ENCODE data around the gene KAZN.

KAZN gene

DNA sequence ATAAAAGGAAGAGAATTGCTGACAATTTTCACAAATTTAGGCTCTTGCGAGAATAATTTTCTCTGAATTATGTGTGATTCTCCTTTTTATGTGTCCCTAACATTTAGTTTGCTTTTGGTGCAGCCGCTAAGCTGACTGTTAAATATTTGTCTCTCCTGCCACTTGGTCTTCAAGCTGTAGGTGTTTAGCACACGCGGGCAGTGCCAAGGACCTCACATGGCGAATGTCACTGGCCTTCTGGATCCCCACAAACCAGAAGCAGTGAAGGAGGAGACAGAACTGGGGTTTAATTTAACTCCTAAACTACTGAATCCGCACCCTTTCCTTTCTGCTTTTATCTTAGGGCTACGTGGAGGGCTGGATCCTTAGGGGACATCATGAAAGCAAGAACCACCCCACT, 120.0 kb downstream of the KAZN start:
- no peak for DNase-seq

DNA sequence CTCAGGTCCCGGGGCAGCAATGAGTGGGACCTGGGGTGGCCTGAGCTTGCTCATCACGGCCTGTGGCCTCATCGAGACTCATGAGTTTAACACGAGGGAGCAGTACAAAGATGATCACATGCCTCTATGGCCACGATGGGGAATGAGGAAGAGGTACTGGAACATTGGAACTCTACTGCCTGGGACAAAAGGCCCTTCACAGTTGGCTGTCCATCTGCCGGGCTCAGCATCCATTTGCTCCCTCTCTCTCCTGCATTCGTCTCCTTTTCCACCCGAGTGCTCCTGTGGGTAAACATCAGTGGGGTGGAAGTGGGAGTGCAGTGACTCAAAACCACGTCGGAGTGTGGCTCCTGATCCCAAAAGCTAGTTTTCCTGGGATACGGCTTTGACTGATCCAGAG, 124.9 kb downstream of the KAZN start:
- no peak for DNase-seq

DNA sequence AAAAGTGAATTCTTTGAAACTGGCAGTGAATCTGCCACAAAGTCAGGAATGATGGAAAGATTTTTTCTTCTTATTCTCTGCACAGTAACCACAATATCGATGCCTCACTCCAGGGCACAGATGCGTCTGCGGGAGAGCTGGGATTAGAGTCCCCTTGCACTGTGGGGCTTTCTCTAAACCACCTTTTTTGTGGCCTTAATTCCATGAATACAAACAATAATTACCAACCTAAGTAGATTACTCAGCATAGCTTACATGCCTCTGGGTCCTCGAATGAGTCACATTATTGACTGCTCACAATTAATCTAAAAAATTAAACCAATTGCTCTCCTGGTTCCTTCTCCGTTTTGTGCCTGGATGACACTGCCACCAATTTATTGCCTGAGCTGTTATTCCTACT, 125.8 kb downstream of the KAZN start:
- DNase-seq = no peak

DNA sequence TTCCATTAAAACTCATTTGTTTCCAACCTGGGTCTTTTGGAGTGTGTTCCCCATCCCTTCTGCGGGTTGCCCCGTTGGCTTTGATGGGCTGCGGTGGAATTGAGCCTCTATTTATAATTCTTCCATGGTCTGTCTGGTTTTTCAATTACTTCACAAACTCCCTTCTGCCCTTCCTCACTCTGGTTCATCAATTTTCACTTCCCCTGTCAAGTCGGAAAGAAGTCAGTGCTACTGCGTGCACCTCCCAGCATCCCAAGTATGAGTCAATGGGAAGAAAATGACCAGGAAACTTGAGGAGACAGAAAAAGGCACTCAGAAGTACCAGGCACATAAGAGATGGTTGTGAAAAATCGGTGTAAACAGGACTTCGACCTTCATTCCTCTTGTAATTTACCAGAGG, 126.2 kb downstream of the KAZN start:
- DNase-seq = no peak

DNA sequence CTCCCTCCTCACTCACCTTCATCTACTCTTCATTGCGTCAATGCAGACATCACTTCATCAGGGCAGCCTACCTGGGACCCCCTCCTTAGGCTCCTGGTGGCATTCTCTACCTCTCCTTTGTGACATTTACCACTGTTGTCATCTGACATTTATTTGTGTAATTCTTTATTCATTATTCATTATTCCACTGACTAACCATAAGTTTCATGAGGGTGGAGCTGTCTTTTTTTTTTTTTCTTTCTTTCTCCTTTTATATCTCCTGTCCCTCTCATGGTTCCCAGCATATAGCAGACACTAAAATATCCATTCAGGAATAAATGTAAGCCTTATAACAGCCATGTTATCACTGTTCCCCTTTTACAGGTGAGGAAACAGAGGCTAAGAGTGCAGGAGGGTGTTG, 126.8 kb downstream of the KAZN start:
- no peak for DNase-seq

DNA sequence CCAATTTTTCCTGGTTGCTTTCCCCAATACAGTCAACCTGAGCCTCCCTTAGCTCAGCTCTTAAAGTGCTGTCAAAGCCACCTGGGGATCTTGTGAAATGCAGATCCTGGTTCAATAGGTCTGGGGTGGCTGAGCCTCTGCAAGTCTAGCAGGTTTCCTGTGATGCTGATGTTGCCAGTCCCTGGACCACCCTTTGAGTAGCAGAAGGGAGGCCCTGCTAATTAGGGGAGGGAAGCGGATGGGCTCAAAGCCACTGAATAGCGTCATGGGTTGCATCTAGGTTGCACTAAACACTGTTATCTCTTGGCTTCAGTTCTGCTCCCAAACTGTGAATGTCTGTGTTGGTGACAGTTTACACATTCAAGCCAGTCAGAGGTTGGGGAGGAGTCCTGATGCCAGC, 127.2 kb downstream of the KAZN start:
- no peak for DNase-seq

DNA sequence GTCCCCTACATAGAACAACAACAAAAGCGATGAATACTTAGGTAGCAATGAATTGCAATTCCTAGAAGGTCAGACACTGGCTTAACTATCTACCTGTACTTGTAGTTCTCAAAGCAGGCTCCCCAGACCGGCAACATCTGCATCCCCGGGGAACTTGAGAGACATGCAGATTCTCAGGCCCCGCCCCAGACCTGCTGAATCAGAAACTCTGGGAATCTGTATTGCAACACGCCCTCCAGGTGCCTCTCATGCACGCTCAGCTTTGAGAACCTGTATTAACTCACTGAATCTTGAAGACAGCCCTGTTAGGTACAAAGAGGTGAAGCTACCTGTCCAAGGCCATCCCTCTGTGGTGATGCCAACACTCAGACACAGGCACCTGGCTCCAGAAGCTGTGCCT, 128.1 kb downstream of the KAZN start:
- no peak for DNase-seq

DNA sequence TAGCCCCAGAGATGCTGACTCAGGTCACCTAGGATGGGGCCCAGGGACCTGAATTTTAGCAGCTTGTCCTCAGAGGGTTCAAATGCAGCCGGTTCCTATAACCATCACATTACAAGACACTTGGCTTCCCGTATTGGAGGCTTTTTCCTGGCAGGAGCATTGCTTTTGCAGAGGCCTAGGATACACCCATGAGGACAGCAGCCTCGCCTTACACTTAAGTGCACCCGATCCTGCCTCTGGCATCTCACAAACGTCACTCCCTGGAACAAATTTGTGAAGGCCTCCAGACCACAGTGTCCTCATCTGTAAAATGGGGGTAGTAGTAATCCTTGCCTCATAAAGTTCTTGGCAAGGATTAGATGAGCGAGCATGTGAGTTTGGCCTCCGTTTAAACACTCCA, 130.0 kb downstream of the KAZN start:
- DNase-seq = no peak

DNA sequence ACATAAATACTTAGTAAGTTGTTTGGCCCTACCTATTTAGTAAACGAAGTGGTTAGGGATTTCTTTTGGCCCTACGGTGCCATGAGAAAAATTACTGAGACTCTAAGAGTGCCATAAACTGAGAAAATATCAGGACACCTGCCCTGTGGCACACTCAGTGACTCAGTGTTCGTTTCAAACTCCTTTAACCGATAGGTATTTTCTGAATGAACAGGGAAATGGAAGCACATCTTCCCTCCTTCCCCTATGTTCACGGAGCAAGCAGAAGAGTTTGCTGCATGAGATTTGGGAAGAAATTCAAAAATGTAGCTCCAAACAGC, 134.2 kb downstream of the KAZN start:
- no peak for DNase-seq

DNA sequence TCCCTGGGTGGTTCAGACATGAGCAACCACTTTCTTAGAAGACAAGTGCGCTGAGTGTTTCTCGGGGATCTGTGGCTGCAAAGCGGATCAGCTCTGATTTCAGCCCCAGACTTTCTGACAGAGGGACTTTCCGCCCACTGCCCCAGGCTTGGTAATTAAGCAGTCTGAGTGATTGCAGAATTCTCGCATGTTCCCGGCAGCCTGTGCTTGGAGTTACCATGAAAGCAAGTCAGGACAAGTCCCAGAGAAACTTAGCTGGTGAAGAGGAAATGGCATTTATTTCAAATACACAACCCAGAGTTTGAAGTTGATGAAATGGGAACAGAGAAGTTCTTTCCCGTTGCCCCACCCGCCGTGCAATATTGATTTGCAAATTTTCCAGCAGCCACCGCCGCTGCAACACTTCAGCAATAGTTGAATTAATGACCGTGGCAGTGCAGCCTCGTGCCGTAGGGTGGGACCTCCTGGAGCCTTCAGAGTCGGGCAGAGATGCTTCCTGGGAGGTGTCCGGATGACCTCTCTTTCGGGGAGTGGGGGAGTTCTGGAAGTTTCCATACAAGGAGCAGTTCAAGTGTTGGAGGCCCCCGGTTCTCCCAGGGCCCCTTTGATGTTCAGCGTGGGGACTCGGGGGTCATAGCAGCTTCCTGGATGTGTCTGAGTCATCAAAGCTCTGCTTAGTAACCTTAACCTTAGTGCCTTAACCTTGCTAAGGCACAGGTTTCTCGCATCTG, 134.7 kb downstream of the KAZN start:
- DNase-seq = peak; percentile 49

DNA sequence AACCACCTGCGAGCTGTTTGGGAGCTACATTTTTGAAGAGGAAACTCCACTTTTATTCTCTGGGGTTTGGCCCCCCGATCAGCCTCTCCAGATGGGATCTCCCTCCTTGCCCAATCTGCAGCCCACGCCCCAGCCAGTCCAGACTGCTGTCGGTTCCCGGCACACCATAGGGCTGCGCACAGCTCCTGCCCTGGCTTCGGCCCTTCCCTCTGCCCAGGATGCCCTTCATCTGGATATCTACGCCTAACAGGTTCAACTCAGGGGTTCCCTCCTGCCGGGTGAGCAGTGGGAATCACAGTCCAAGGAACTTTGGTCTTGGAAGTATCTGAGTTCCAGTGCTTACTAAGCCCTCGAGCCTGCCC, 135.3 kb downstream of the KAZN start:
- DNase-seq = no peak

DNA sequence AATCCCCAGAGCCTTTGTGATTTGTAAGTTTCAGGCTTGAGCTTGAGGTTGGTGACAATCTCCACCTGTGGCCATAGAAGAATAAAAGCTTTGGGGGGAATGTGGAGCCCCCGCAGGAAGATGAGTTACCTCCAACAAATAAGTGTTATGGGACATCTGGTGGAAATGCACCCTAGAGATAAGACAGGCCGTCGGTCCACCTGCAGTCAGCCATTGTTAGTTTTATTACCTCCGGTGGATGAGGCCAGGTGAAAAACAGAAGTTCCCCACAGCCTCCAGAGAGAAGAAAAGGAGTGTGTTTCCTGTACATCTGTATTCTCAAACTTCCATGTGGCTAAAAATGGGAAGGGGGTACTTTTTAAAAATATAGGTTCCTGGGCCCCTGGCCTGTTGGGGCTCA, 137.4 kb downstream of the KAZN start:
- DNase-seq = no peak

DNA sequence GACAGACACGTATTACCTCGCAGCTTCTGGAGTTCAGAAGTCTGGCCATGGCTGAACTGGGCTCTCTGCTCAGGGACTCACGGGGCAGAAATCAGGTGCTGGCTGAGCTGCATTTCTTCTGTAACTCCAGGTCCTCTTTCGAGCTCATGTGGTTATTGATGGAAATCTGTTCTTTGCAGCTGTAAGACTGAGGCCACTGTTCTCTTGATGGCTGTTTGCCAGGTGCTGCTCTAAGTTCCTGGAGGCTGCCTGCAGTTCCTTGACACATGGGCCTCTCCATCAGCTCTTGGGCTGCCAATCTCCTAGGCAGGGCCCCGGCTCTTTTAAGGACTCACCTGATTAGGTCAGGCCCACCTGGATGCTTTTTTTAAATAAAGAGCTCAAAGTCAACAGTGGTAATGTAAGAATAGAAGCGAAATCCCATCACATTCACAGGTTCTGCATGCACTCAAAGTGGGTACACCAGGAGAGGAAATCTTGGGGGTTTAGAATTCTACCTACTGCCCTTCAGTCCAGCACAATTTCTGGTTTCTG, 139.1 kb downstream of the KAZN start:
- DNase-seq = no peak

DNA sequence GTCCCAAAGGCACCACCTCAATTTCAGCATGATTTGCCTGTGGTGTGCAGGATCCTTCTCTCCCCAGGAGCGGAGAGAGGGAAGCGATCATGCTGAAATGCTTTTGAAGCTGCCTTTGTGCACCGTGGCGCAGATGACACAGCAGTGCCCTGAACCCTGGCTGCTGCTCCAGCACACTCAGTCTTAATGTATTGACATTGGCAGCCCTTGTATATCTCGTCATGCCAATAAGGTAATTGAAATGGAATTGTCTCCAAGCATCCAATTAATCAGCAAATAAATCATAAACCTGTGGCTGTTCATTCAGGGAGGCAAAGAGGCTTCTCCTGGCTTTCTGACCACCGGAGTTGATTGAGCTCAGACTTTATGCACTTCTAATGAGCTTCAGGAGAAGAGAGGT, 139.8 kb downstream of the KAZN start:
- no peak for DNase-seq

DNA sequence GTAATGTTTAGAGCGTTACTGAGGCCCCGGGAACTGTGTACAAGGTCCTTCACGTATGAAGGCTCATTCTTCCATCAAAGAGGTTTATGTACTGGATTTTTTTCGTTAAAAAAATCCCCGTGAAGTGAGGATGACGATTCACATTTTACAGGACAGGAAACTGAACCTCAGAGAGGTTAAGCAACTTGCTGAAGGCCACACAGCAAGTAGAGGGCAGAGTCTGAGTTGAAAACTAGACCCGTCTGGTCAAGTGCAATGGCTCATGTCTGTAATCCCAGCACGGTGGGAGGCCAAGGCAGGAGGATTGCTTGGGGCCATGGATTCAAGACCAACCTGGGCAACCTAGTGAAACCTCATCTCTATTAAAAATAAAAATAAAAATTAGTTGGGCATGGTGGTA, 140.2 kb downstream of the KAZN start:
- no peak for DNase-seq

DNA sequence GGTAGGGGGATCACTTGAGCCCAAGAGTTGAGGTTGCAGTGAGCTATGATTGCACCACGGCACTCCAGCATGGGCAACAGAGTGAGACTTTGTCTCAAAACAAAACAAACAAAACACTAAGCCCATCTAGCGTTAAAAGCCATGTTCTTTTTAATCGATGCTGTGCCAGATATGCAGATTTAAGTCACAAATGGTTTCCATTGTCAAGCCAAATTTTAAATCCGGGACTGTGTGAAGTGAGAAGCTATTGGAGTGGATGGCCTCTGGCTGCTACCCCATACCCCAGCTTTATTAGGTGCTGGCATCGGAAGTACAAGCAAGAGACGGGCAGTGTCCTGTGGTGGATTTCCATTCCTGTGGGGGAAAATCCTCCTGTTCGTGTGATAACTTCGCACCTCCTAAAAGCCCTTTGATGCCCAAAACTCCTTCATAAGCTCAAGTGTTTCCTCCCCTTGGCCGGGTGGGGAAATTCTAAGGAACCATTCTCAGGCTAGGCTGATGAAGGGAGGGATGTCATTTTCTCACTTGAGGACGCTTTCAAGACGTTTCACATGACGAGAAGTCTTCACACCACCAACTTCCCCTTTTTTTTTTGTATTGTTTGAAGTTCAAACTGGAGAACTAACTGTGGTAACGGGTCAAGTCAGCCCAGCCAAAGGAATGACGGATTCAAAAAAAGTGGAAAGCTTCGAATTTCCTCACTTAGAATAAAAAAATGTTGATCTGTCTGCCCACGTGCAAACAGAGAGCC, 140.8 kb downstream of the KAZN start:
- no peak for DNase-seq

DNA sequence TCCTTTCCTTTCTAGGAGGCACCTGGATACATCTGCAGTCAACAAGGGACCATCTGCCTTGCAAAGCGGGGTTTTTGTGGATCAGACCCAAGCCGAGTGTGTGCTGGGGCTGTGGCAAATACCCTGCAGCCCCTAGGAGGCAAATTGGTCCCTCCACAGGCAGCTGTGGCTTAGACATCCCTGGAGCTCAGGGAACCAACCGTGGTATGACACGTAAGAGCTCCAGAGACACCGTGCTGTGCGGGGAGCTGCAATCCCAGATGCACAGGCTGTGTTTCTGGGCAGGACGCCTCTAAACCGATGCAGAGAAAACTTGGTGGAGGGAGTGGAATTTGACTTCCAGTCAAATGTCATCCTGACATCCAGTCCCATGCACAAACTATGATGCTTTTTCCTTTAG, 141.5 kb downstream of the KAZN start:
- no peak for DNase-seq

DNA sequence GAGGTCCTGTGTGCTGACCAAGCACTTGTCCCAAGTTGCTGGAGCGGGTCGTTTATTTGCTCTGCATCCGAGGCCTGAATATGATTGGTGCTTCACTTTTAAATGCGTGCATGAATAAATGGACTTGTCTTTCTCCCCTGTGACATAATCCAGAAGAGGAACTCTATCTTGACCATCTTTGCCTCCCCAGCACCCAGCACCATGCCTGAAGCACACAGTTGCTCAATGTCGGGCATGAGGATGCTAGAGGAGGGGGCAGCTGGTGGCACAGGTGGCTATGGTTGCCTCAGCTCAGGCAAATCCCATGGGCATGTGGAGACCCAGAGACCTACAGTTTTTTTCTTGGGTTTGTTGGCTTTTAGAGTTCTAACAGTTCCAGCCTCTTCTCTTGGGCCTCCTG, 142.6 kb downstream of the KAZN start:
- no peak for DNase-seq

DNA sequence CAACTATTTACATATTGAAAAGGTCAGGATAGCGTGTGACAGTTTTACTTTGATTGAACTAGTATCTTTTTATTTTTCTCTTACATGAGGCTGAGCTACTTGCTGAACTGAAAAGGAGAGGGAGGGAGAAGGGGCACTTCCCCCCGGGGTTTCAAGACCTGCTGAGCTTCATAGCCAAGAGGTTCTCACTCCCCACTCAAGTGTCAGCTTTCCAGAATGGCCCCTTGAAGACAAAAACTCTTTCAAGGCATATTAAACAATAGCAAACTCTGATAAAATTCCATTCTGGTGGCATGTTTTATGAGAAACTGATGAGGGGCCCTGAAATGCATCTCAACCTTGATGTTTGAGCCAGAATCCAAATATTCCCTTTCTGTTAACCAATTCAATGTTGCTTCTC, 143.0 kb downstream of the KAZN start:
- no peak for DNase-seq

DNA sequence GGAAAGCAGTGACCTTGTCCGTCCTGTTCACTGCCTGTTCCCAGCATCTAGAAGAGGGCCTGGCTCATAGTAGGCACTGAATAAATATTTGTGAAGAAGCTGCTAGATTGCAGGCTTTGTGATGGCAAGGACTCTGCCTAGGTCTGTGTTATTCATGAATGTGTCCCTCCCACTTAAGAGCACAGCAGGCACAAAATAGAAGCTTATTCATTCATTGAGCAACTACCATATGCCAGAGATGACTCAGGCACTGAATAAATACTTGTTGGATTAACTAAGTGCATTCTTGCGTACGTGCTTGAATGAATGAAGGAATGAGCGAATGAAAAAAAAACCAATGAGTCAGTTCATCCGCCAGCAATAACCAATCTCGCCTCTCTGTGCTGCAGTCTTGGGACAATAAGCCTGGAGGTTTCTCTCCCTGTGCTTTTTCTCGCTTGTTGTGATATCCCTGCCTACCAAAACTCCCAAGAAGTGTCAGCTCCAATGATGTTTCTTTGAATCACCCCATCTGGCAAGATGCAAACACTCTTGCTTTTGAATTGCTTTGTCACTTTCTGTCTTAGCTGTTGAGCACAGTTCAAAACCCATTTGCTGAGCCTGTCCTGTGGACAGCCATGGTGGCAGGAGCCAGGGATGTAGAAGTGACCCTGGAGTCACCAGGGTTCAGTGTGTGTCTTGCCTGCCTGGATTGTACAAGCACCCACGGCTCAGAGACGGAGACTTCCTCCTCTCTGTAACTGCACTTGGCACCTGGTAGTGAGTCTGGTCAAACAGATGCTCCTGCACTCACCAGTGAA, 143.9 kb downstream of the KAZN start:
- DNase-seq = no peak

DNA sequence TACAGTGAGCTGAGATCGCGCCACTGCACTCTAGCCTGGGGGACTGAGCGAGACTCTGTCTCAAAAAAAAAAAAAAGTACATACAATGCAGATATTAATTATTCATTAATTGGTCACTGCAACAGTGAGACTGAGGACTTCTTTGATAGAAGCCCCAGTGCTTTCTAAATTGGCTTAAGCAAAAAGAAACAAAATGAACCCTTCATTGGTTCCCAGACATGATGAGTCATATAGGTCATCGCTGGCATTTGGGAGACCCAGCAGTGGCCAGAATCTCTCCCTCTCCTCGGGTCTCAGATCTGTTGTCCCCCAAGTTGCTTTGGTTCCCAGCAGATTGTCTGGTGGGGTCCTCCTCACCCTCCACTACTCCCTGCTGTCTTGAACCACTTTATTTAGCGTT, 144.9 kb downstream of the KAZN start:
- DNase-seq = no peak

DNA sequence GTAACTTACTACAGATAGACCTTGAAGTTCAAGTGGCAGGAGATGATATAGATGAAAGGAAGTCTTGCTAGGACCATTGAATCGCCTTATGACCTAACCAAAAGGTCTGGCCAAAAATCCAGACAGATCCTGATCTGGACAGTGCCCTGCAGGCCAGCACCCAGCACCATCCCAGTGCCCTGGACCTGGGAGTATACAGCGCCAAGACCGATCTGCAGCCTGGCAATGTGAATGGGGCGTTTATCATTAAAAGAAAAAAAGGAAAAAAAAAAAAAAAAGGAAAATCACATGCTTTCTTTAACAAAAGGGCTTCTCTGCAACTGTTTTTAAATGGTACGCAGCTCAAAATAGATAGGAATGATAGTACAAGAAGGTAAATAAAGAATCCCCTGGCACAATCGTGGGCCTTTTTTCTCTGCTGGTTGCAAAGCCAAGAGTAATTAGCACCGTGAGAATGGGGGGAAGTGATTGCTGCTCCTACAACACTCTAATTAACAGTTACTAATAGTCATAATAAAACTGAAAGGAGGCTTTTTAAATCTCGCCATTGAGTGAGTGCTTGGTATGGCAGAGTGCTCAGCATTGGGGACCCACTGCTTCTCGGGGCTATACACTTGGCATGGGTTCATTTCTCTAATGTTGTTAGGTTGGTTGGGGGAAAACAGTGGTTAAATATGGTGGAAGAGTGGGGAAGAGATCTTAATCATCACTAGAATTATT, 146.7 kb downstream of the KAZN start:
- no peak for DNase-seq

DNA sequence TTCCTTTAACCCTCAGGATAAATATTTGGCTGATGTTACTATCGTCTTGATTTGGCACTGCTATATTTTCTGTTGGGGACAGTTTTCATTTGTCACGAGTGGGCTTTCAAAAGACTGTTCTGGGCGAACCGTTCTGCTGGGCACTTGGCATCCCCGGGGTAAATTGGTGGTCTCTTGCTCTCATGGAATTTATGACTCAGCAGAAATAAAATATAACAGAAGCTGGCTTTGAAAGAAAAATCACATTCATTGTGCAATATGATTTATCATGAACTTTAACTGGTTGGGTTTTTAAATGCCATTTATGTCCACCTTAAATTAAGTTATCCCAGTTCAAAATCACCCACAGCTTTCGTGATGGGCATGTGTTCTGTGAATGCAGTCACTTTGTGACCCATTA, 147.3 kb downstream of the KAZN start:
- DNase-seq = no peak
